ENCODE results near the gene HECW1. TPM values are rescaled to one million over a fixed set of nuclear protein-coding genes. Genes with fewer than 3 reads are reported as not detected.

HECW1 gene
- total and polyA plus RNA-seq, 2 experiments from 2014 or later = 11.0 to 21.8 TPM

DNA sequence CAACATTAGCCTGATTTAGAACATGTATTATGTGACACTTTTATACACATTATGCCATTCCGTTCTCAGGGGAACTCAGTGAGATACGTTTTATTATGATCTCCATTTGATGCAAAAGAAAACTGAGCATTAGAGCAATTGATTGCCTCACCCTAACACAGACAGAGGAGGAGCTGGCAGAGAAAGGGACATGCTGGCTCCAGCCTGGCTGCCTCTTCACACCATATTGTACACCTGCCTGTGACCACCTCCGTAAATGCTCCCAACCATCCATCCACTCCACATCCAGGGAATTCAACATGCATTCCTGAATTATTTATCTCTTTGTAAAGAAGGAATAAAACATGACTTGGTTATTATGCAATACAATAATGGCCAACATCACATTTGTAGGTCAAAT lies 275.5 kb downstream of the HECW1 start:
- no peak overlapping the region for H3K27ac Mint-ChIP-seq
- H3K4me3 Mint-ChIP-seq = no peak overlapping the region
- peaks cover 2% of the 10 kb centered on the region for H3K27me3 Mint-ChIP-seq (ENCODE audit: insufficient read depth, low read depth, poor library complexity)
- no peaks in the 10 kb centered on the region for H3K79me2 ChIP-seq (replicated peaks; ENCODE audit: insufficient read depth)
- H4K20me1 ChIP-seq (replicated peaks; ENCODE audit: insufficient read depth) = no peaks in the 10 kb centered on the region
- no peak overlapping the region for H3K27ac ChIP-seq (ENCODE audit: low read depth)
- H3F3A ChIP-seq (replicated peaks; ENCODE audit: low read depth) = no peaks in the 10 kb centered on the region
- no peaks in the 10 kb centered on the region for H3K36me3 ChIP-seq (ENCODE audit: insufficient read depth)
- H3K4me1 Mint-ChIP-seq = peaks cover 12% of the 10 kb centered on the region
- H3K4me1 ChIP-seq (ENCODE audit: insufficient read depth) = peaks cover 4% of the 10 kb centered on the region; the same call in 1 of the 2 replicates
- TF ChIP-seq ZNF331 (CRISPR knock-in tag; IDR thresholded peaks at IDR 0.05; ENCODE audit: low read depth) (no peak), JUNB (IDR thresholded peaks at IDR 0.05; ENCODE audit: unreplicated experiment) (no peak), EZH2phosphoT487 (IDR thresholded peaks at IDR 0.05; ENCODE audit: unreplicated experiment) (no peak), CREB1 (CRISPR knock-in tag; IDR thresholded peaks at IDR 0.05; ENCODE audit: low read depth) (no peak), NANOG (IDR thresholded peaks at IDR 0.05; ENCODE audit: borderline replicate concordance) (no peak), EZH2 (IDR thresholded peaks at IDR 0.05; ENCODE audit: low read depth, unreplicated experiment) (no peak)
- TF ChIP-seq, protein P1, sequence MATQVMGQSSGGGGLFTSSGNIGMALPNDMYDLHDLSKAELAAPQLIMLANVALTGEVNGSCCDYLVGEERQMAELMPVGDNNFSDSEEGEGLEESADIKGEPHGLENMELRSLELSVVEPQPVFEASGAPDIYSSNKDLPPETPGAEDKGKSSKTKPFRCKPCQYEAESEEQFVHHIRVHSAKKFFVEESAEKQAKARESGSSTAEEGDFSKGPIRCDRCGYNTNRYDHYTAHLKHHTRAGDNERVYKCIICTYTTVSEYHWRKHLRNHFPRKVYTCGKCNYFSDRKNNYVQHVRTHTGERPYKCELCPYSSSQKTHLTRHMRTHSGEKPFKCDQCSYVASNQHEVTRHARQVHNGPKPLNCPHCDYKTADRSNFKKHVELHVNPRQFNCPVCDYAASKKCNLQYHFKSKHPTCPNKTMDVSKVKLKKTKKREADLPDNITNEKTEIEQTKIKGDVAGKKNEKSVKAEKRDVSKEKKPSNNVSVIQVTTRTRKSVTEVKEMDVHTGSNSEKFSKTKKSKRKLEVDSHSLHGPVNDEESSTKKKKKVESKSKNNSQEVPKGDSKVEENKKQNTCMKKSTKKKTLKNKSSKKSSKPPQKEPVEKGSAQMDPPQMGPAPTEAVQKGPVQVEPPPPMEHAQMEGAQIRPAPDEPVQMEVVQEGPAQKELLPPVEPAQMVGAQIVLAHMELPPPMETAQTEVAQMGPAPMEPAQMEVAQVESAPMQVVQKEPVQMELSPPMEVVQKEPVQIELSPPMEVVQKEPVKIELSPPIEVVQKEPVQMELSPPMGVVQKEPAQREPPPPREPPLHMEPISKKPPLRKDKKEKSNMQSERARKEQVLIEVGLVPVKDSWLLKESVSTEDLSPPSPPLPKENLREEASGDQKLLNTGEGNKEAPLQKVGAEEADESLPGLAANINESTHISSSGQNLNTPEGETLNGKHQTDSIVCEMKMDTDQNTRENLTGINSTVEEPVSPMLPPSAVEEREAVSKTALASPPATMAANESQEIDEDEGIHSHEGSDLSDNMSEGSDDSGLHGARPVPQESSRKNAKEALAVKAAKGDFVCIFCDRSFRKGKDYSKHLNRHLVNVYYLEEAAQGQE (IDR thresholded peaks at IDR 0.05; ENCODE audit: unreplicated experiment) = no peak
- TF ChIP-seq, protein P2, sequence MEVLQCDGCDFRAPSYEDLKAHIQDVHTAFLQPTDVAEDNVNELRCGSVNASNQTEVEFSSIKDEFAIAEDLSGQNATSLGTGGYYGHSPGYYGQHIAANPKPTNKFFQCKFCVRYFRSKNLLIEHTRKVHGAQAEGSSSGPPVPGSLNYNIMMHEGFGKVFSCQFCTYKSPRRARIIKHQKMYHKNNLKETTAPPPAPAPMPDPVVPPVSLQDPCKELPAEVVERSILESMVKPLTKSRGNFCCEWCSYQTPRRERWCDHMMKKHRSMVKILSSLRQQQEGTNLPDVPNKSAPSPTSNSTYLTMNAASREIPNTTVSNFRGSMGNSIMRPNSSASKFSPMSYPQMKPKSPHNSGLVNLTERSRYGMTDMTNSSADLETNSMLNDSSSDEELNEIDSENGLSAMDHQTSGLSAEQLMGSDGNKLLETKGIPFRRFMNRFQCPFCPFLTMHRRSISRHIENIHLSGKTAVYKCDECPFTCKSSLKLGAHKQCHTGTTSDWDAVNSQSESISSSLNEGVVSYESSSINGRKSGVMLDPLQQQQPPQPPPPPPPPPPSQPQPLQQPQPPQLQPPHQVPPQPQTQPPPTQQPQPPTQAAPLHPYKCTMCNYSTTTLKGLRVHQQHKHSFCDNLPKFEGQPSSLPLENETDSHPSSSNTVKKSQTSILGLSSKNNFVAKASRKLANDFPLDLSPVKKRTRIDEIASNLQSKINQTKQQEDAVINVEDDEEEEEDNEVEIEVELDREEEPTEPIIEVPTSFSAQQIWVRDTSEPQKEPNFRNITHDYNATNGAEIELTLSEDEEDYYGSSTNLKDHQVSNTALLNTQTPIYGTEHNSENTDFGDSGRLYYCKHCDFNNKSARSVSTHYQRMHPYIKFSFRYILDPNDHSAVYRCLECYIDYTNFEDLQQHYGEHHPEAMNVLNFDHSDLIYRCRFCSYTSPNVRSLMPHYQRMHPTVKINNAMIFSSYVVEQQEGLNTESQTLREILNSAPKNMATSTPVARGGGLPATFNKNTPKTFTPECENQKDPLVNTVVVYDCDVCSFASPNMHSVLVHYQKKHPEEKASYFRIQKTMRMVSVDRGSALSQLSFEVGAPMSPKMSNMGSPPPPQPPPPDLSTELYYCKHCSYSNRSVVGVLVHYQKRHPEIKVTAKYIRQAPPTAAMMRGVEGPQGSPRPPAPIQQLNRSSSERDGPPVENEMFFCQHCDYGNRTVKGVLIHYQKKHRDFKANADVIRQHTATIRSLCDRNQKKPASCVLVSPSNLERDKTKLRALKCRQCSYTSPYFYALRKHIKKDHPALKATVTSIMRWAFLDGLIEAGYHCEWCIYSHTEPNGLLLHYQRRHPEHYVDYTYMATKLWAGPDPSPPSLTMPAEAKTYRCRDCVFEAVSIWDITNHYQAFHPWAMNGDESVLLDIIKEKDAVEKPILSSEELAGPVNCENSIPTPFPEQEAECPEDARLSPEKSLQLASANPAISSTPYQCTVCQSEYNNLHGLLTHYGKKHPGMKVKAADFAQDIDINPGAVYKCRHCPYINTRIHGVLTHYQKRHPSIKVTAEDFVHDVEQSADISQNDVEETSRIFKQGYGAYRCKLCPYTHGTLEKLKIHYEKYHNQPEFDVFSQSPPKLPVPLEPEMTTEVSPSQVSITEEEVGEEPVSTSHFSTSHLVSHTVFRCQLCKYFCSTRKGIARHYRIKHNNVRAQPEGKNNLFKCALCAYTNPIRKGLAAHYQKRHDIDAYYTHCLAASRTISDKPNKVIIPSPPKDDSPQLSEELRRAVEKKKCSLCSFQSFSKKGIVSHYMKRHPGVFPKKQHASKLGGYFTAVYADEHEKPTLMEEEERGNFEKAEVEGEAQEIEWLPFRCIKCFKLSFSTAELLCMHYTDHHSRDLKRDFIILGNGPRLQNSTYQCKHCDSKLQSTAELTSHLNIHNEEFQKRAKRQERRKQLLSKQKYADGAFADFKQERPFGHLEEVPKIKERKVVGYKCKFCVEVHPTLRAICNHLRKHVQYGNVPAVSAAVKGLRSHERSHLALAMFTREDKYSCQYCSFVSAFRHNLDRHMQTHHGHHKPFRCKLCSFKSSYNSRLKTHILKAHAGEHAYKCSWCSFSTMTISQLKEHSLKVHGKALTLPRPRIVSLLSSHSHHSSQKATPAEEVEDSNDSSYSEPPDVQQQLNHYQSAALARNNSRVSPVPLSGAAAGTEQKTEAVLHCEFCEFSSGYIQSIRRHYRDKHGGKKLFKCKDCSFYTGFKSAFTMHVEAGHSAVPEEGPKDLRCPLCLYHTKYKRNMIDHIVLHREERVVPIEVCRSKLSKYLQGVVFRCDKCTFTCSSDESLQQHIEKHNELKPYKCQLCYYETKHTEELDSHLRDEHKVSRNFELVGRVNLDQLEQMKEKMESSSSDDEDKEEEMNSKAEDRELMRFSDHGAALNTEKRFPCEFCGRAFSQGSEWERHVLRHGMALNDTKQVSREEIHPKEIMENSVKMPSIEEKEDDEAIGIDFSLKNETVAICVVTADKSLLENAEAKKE (CRISPR knock-in tag; IDR thresholded peaks at IDR 0.05) = no peak
- H3K36me3 Mint-ChIP-seq (ENCODE audit: low read depth) = peaks cover 8% of the 10 kb centered on the region
- H3K27me3 ChIP-seq (ENCODE audit: insufficient read depth) = no peaks in the 10 kb centered on the region
- peaks cover 4% of the 10 kb centered on the region; the same call in 1 of the 2 replicates for H3K9me2 ChIP-seq (ENCODE audit: insufficient read depth)
- H3K9me3 Mint-ChIP-seq = peaks cover 10% of the 10 kb centered on the region
- no peak for ATAC-seq
- H3K4me2 ChIP-seq = no peak overlapping the region
- DNase-seq (ENCODE audit: low spot score) = no peak
- no peak overlapping the region for H3K4me3 ChIP-seq
- no peak overlapping the region for H2AFZ ChIP-seq
